Stimulated activated CD4-positive, alpha-beta T cell treated with anti-CD3 and anti-CD28 coated beads, TNF-alpha, amount 100 ng/mL, for 4 hours (primary cell): ENCODE measurements around the gene OR10K2.
"Not testable (repeated sequence)": the region's sequence is repeated elsewhere in the genome, so short reads cannot be mapped to it uniquely, and the experiment has no call there.

Experiments used
- DNase-seq, 3 experiments: peaks; one replicate each; pipeline ENCODE4 v3.0.0-alpha.2; 2020; ENCODE audit warnings: low read depth in 3 of 3

Gene OR10K2, protein sequence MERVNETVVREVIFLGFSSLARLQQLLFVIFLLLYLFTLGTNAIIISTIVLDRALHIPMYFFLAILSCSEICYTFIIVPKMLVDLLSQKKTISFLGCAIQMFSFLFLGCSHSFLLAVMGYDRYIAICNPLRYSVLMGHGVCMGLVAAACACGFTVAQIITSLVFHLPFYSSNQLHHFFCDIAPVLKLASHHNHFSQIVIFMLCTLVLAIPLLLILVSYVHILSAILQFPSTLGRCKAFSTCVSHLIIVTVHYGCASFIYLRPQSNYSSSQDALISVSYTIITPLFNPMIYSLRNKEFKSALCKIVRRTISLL

DNA sequence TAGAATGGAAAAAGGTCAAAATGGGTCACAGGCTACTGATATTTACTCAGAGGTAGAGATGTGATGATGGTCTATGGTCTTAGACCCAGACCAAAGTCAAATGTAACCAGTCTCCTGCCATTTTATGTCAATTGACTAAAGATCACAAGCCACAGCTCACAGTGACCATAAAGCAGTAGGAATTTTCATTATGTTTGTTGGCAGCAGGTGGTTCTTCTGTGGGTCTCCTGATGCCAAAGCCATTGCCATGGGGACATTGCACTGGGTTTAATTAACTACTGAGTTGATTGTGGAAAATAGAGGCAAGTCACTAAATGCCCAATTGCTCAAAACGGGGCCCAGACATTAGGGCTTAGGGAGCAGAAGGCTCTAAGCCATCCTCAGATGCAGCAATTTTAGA lies at the start of gene OR10K2:
Gene OR10K2 (minus strand): TSS at position 101 of the 400 bp plus-strand sequence. CDS start 5,371 bp downstream, outside the sequence.
- no peak for DNase-seq

DNA sequence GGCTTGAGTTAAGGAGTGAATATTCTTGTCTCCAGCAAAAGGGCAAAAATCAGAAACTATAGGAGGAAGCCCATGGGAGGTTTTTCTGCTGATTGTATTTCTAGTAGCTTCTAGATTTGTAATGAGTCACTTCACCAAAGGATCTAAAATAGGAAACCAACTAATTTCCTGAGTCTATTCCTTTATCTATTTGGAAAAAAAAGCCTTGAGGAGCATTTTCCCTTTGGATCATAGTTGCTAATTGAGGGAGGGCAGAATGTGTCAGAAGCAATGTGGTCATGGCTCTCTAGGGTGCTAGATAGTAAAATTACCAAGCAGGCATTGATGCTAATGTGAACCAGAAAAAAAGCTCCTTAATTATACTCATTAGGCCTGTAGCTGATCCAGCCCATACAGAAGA lies 45.9 kb upstream of the OR10K2 start, which contains the start of gene OR10R2:
Gene OR10R2 (plus strand): TSS at position 301 of the 400 bp plus-strand sequence. CDS start 106 bp downstream, outside the sequence.
- no peak for DNase-seq

DNA sequence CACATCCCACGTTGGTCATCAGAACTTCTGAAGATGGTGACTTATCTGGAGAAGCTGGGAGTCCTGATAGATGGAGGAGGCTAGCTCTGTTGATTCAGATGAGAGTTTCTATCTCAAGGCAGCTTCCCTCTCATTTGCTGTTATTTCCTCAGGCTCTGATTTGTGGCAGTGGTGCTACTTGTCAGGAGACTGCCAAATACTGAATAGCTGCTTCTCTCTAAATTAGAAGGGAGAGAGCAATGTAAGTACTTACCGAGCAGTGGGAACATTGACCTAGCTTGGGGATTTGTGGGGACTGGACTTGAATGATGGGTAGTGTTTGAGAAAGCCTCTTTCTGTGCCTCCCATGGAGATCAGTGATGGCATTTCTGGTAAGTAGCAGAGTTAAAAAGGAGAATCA lies 35.5 kb upstream of the OR10K2 start, which contains the start of gene OR10K1:
Gene OR10K1 (plus strand): TSS at position 301 of the 400 bp plus-strand sequence. CDS start 3,728 bp downstream, outside the sequence.
- no peak for DNase-seq

DNA sequence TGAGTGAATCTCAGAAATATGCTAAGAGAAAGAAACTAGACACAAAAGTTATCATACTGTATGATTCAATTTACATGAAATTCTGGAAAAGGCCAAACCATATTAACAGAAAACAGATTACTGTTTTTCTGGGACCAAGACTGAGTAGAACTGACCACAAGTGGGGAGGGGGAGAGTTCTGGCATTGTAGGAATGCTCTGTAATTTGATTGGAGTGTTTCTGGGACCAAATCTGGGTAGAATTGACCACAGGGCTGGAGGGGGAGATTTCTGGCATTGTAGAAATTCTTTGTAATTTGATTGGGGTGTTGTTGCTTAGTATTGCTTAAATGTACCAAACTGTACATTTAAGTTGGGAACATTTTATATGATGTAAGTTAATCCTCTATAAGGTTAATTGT lies 32.2 kb upstream of the OR10K2 start:
- no peak for DNase-seq

DNA sequence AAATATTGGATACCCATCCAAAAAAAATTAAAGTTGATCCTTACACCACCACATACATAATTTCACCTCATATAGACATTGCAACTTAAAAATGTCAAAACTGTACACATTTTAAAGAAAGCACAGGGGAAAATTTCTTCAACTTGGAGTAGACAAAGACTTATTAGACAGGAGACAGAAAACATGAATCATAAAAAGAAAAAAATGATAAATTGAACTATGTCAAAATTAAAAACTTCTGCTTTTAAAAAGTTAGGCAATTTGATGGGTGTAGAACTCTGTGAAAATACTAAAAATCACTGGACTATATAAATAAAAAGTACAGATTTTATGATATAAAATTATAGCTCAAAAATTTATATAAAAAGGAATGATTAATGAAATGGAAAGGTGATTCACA lies 31.2 kb upstream of the OR10K2 start:
- DNase-seq: no peak

DNA sequence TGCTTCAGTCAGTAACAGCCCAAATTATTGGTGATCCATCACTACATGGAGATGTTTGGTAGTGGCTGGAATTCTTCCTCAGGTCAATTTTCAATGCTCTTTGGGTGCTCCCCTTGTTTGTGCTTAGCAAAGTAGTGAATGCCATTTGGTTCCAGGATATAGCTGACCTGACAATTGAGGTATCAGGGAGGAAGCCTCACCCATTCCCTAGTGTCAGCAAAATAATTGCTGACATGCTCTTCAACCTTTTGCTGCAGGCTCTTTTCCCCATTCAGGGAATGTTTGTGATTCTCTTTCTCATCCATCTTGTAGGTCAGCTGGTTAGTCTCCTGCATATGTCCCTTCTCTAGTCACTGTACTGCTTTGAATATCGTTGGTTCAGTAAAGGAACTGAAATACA lies 28.5 kb upstream of the OR10K2 start:
- no peak for DNase-seq

DNA sequence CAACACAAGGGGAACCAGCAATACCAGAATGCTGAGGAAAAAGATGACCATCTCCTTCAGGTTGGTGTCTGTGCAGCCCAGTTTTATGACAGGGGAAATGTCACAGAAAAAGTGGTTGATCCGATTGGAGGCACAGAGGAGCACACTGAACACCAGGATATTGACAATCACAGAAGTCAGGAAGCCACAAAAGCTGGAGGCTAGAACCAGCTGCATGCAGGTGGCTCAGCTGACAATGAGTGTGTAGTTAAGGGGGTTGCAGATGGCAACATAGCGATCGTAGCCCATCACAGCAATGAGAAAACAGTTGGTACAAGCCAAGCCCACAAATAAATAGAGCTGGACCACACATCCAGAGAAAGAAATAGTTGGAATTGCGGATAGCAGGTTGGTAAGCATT lies 19.3 kb upstream of the OR10K2 start:
- no peak for DNase-seq

DNA sequence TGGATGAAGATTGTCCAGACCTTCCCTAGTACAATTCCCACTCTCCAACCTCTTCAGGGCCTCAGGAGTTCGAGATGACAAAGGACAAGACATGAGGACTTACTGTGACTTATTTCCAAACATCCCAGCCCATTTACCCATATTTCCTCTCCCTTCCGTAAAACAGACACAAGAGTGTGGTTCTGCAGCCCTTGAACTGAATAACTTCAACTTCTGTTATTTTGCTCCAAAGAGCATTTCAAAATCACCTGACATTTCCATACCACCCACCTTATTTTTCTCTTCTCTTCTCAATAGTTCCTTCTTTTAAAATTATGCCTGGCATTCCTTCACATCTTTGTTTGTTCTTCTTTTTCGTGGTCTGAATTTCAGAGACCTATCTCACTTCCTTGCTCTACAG lies 8.7 kb upstream of the OR10K2 start:
- DNase-seq: no peak

DNA sequence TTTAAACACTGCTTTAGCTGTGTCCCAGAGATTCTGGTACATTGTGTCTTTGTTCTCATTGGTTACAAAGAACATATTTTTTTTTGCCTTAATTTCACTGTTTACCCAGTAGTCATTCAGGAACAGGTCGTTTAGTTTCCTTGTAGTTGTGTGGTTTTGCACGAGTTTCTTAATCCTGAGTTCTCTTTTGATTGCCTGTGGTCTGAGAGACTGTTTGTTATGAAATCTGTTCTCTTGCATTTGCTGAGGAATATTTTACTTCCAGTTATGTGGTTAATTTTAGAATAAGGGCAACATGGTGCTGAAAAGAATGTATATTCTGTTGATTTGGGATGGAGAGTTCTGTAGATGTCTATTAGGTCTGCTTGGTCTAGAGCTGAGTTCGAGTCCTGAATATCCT lies 4.1 kb upstream of the OR10K2 start:
- DNase-seq: not testable (repeated sequence)

DNA sequence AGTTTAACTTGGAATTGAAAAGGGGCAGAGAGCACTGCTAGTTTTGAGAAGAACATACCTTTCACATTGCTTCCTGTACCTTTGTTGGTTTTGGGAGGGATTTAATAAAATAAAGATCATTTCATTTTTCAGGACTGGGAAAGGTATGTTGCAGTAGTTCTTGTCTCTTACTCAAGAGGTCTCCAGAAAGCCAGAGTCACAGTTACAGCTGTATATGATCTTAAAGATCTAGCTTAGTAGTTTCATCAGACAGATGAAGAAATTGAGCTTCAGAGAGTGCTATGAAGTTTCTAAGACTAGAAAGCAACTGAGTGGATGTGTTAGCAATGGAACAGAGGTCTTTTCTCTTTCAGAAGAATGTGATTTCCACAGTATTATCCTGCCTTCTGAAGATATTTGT lies 1.0 kb downstream of the OR10K2 start:
- no peak for DNase-seq

DNA sequence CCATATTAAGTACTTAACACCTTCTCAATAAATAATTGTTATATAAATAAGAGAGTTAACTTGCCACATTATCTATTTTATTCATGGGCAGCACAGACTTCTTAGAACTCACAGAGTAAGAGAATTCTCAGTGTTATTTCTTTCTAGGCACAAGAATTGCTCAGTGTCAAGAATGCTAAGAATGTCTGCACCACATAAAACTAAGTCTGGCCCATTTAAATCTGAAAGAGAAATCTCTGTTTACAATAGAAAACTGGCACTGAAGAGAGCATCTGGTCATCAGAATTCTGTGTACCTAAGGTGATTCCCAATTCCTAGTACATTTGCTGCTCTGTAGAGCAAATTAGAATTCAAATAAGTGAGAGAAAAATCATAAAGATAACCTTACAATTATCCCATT lies 3.8 kb downstream of the OR10K2 start:
- no peak for DNase-seq

DNA sequence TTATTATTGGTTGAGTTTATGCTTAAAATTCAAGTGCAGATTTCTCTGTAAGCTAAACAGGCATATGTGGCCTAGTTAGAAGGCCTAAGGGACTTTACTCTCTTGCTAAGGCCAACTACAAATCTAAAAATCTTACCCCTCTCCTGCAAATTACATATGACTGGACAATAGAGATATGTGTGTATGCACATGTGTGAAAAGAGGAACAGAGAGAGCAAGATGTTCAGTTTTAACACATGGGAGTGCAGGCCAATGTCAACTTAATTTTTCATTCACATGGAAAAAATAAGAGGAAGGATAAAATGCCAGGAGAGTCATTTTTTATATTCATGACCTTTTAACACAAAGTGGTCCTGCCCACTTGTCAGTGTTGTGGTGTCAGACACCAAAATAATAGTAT lies 8.5 kb downstream of the OR10K2 start:
- DNase-seq: no peak

DNA sequence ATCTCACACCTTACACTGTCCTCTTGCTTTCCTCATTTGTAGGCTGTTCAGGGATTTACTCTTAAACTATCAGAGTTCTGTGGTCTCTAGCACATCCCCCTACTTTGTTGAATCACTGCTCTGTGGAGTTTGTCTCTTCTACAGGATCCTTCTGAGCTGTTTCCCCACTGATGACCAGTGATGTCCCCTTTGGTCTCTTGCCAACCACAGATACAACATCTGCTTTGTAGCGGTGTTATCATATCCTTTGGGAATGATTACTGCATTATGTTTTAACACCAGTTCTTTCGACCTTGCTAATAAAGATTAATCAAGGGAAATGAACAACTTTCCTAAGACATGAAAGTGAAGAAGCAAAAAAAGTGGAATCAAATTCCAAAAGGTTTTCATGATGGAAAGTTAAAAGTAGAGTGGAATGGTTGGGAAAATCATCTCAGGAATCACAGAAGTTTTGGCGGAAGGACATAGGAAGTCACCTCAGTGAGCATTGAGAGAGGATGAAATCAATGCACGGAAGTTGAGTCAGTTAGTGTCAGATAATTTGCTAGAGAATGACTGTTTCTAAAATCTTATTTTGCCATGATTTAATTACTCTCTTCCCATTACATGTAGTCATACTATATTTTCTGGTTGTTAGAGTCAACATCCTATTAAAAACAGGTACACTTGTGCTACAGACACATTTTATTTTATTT lies 11.2 kb downstream of the OR10K2 start:
- no peak for DNase-seq

DNA sequence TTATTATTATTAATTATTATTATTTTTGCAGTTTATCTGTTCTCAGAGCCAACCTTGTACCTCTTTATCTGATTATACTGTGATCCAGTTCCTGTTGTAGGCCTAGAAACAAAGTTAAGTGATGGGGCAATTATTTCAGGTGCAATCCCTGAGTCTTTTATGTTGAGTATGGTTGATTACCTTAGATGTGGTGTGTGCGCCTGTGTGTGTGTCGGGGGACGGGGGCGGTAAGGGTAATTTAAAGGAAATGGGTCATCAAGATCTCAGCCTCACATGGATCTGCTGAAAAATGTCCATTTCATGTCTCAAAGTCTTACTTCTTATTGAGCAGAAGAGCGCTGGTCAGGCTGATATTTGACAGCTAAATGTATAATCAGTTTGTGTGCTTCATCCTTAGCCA lies 18.9 kb downstream of the OR10K2 start:
- DNase-seq: no peak

DNA sequence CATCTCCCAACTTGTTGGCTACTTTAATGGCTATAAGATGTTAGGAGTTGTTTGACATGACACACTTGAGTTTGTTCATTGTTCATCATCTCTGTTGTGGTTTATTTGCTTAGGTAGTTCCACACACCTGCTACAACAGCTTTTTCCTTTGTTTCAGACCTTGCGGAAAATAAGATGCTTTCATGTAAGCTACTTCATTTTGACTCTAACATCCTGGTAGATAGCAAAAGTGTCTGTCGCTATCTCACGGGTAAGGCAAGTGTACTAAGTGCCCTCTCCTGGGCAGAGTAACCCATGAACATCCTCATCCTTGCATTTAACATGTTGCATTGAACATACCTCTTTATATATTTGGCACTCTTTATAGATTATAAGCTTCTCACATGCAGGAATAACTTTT lies 25.2 kb downstream of the OR10K2 start:
- DNase-seq: no peak

DNA sequence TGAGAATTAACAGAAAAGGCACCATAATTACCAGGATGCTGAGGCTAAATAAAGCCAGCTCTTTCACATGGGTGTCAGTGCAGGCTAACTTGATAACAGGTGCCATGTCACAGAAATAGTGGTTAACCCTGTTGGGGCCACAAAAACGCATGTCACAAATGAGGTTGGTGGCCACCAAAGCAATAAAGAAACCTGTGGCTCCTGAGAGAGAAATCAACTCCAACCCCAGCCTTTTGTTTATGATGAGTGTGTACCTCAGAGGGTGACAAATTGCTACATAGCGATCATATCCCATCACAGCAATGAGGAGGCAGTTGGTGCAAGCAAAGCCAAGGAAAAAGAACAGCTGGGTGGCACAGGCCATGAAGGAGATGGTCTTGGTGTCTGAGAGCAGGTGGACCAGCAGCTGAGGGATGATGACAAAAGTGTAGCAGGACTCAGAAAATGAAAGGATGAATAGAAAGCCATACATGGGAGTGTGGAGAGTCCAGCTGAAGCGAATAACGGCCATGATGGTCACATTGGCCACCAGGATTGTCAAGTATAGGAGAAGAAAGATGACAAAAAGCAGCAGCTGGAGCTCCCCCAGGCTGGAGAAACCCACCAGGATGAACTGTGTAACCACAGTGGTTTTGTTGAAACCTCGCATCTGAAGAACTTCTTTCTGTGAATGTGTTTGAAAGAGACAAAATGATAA lies 27.1 kb downstream of the OR10K2 start, which contains the start of gene OR10T2:
Gene OR10T2 (minus strand): TSS at position 649 of the 697 bp plus-strand sequence. CDS start 0 bp downstream, at position 649.
- no peak for DNase-seq

DNA sequence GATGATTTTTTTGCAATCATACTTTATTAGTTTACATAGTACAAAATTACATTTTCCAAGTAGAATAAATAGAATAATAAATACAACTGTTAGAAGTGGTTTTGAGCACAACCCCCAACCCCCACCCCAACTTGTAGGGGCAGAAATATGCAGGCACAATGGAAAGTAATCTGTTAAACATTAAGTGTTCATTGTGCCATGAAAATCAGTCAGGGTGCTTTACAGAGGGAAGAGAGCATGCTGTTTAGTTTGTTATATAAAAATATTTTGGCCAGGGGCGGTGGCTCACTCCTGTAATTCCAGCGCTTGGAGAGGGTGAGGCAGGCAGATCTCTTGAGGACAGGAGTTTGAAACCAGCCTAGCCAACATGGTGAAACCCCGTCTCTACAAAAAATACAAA lies 29.4 kb downstream of the OR10K2 start:
- DNase-seq: no peak

DNA sequence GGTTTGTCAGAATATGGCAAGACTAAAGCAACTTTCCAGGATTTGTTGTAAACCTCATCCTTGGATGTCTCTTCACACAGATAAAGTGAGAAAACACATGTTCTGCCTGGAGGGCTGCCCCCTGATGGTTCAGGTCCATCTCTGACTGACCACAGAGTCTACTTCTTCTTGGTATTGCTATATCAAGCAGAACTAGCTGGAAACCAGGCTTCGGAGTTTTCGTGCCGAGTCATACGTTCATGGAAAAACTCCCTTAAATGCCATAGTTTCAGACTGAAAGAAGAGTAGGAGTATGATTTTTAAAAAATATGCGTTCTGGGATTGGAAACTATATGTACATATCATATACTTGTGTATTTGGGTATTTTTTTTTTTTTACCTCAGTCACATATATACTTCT lies 32.6 kb downstream of the OR10K2 start:
- DNase-seq: no peak

DNA sequence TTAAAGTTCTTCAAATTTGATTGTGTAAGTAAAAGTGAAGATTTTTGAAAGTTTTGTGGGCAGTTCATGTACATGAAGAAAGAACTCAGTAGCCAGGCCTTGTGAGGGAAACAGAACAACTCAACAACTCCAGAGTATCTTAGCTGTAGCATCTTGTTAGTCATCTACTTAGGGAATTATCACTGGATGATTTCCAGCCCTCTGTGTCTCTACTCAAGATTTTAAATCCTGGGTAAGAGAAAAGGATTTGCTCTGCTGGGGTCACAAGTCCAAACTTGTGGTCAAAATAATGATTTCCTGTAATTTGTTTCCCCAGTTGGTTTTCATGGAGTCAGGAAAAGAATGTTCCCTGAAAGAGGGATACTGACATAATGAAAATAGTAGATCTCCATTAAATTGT lies 34.9 kb downstream of the OR10K2 start:
- no peak for DNase-seq

DNA sequence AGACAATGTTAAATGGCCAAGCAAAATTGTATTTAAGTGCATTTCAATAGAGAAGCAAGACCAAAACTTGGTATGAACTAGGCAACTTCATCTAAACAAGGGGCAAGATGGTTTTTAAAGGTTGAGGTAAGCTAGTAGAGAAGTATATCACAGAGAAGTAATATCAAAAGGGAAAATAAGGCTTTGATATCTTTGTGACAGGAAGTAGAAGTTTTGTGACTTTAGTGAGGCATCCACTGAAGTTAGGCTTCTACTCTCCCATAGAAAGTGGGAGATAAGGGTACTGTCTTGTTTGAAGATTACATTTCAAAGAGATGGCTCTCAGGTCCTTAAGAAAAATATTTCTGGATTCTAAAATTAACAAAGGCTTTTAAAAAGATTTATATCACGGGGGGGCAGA lies 35.7 kb downstream of the OR10K2 start:
- no peak for DNase-seq

DNA sequence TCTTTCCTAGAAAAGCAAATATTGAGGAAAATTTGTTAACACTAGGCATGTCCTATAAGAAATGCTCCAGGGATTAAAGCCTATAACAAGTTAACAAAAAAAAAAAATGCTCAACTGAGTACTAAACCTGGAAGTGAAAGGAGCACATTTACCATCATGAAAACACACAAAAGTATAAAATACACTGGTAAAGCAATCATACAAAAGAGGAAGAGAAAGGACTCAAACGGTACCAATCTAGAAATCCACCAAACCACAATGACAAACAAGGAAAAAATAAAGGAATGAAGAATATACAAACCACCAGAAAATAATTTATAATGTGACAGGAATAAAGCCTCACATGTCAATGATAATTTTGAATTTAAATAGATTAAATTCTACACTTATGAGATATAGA lies 51.2 kb downstream of the OR10K2 start:
- no peak for DNase-seq

DNA sequence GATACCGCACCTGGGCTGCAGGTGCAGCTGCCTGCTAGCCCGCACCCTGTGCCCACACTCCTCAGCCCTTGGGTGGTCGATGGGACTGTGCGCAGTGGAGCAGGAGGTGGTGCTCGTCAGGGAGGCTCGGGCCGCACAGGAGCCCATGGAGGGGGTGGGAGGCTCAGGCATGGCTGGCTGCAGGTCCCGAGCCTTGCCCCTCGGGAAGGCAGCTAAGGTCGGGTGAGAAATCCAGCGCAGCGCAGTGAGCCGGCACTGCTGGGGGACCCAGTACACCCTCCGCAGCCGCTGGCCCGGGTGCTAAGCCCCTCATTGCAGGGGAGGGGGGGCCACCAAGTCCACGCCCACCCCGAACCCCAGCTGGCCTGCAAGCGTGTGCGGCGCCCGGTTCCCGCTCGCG lies 51.9 kb downstream of the OR10K2 start:
- DNase-seq: not testable (repeated sequence)
